ENCODE results near the gene CPAMD8.

CPAMD8 gene

DNA sequence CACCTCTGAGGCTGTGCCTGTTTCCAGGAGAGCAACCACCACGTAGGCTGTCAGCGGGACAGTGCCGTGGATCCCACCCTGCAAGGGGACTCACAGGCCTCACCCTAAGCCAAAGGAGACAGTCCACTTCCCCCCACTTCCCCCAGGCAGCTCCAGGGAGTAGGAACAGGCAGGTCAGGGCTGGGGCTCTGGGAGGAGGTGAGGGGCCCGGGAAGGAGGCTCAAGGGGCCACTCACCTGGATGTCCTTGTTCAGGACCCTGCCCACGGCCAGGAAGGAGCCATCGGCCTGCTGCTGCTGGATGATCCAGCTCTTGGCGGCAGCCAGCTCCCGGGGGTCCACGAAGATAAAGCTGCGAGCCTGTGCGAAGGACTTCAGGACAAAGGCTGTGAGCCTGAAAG is 112.2 kb downstream of the CPAMD8 start:
- no peak for DNase-seq

DNA sequence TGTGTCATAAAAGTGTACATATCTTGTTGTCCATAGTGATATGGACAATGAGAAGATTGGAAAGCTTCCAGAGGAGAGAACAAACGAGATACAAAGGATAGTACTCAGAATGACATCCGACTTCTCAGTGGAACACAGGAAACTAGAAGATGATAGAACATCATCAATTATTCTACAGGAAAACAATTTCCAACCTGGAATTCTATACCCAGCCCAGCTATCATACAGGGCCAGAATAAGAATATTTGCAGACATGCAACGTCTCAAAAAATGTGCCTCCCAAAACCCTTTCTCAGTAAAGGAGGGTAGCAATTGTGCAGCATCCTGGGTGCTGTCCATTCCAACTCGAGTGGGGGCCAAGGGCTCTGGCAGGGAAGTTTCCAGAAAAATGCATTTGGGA is 113.8 kb downstream of the CPAMD8 start:
- no peak for DNase-seq

DNA sequence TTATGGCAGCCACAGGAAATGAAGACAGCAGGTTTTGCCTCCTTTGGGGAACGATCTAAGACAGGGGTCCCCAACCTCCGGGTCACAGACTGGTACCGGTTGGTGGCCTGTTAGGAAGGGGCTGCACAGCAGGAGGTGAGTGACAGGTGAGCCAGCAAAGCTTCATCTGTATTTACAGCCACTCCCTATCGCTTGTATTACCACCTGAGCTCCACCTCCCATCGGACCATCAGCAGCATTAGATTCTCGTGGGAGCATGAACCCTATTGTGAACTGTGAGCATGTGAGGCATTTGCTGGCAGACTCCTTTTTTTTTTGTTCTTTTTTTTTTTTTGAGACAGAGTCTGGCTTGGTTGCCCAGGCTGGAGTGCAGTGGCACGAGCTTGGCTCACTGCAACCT is 115.6 kb downstream of the CPAMD8 start:
- no peak for DNase-seq

DNA sequence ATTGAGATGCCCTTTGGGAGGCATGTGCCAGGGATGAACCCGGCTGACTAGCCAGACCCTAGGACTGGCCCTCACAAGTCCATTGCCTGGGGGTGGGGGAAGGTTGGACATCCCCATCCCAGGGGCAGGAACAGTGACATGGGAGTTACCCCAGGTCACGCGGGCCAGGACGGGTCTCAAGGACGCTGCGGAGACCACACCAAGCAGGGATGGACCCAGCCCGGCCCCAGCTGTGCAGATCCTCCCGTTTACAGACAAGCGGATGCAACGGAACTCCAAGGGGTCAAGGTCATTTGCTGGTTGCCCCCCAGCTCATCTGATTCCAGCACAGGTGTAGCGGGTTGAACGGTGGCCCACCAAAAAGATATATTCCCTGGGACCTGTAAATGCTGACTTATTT is 117.9 kb downstream of the CPAMD8 start:
- no peak for DNase-seq

DNA sequence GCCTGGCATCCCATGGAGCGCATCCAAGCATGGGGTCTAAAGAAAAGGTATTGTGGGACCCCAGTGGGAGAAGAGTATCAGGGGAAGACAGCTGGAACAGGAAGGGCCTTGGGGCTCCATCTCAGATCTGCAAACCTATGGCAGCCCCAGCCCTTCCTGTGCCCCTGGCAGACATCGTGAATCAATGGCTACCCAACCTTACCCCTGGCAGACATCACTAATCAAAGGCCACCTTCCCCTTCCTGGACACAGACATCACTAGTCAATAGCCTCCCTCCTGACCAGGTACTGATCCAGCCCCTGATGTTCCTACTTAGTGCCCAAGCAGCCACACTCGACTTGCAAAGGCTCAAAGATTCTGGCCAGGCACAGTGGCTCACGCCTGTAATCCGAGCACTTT is 122.0 kb downstream of the CPAMD8 start:
- DNase-seq: no peak

DNA sequence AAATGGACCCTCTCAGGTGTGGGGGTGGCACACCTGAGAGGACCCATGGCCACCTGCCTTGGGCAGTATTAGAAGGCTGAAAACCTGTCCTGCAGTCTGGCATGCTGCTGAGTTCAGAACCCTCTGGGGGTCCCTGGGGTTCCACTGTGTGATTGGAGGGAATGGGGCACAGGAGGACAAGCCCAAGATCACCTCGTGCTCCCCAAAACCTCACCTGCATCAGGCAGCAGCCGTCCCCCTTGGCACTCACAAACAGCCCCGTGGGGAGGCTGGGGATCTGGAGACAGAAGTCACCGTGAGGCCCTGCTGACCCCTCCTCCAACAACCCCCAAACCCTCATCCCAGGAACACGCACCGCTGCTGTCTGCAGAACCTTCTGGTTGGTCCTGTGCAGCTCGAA is 123.3 kb downstream of the CPAMD8 start:
- DNase-seq: no peak

DNA sequence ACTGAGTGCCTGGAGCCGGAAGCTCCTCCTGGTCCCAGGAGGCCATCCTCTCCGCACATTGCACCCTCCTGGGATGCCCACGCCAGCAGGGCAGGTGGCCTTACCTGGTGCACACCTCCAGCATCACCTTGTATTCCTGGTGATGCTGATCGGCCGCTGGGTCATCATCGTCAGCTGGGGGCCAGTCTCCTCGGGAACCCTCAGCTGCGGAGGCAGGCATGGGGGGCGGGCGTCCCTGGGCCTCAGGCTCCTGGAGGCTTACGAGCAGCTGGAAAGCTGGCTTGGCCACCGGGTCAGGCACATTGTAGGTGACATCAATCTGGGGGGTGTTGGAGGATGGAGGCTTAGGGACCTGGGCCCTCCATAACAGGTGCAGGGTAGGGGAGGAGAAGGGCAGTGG is 124.1 kb downstream of the CPAMD8 start:
- no peak for DNase-seq

DNA sequence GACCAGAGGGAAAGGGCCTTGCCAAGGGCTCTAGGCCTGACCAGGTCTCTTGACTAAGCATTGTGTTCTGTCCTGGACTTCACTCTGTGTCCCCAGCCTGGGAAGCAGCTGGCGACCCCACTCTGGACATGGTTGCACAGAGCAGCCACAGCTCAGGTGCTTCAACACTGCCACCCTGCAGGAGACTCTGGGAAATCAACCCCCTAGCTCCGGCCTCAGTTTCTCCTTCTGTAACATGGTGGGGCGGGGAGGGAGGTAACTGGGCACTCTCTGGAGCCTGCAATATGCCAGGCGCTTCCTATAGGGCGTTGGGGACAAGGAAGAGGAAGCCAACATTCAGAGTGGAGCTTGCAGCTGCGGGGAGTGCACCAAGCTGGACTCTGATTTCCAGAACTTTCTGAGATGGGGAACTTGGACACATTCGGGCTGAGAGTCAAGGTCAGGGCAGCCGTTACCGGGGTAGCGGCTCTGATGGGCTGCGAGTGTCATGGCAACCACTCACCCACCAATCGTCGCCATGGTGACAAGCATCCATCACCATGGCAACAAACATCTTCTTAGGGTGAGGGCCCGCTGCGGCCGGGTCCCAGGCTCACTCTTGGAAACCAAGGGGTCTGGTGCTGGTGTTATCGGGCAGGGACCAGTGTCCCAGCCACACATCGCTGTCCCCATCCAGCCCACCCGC is 125.0 kb downstream of the CPAMD8 start:
- DNase-seq: no peak

DNA sequence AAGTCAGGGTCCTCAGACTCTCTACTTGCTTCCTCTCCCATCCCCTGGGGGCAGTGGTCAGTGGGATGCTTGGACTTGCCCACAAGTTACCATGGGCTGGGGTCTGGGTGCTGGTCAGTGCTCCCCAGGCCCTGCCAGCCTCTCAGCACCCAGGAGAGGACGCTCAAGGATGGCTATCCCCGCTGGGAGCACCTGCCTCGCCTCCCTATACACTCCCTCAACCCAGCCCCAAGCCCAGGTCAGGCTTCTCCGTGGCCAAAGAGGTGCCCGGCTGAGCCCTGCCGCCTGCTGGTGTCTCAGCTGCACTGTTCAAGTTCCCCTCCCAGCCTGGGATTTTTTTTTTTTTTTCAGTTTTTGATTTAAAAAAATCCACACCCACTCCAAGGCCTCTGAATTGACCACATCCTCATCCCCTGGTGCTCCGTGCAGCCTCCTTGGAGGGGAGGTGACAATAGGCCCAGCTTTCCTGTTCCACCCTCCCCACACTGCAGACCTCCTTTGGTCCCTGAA is 127.0 kb downstream of the CPAMD8 start:
- no peak for DNase-seq

DNA sequence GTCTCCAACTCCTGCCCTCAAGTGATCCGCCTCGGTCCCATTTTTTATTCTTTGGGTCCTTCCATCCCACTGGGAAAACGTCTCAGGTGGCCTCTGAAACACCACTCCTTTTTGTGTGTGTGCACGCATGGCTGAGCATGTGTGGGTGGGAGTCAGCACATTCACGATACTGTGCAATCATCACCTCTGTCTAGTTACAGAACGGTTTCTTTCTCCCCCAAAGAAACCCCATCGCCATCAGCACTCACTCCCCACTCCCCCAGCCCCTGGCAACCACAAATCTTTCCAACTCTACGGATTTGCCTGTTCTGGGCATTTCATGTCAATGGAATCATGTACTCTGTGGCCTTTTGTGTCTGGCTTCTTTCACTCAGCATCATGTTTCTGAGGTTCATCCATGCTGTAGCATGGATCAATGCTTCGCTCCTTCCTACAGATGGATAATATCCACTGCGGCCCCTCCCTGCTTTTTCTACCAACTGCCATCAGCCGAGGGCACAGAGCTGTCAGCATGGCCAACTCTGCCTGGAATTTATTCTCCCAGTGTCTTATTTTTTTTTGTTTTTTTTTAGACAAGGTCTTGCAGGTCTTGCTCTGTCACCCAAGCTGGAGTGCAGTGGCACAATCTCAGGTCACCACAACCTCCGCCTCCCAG is 128.1 kb downstream of the CPAMD8 start:
- DNase-seq: no peak

DNA sequence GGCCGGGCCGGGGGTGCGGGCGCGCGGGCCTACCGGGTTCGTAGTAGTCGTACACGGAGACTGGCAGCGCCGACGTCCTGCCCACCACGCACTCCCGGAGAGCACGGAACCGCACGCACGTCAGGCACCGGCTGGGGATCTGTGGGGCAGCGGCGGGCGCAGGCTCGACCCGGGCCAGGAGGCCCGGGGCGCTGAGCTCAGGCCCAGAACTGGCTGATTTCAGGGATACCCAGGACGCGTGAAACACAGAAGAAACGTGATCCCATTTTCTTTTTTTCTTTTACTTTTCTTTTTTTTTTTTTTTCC is 128.8 kb downstream of the CPAMD8 start:
- DNase-seq: no peak

DNA sequence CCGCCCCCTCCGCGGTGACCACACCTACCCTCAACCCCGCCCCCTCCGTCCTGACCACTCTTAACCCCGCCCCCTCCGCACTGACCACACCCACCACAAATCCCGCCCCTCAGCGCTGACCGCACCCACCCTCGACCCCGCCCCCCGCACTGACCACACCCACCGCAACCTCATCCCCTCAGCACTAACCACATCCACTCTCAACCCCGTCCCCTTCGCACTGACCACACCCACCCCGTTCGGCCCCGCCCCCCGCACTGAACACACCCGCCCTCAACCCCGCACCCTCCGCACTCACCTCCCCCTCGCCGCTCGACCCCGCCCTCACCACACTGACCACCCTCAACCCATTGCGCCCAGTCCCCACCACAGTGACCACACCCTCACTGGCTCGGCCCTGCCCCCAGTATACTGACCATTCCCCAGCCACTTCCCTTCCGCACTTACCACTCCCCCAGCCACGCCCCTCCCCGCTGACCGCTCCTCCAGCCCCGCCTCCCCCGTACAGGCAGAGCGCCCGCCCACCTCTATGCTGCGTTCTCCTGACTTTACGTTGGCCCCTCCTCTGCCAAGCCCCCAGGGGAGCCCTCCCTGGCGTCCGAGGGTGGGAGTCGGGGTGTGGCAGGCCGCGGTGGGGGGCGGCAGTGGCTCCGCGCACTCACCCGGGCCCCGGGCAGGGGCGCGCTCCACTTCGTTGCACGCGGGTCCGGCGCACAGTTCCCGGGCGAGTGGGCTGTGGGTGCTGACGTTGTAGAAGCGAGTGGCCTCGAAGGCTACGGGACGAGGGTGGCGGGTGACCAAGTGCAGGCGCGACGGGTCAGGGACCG is 129.4 kb downstream of the CPAMD8 start:
- peak; percentile 92 for DNase-seq

DNA sequence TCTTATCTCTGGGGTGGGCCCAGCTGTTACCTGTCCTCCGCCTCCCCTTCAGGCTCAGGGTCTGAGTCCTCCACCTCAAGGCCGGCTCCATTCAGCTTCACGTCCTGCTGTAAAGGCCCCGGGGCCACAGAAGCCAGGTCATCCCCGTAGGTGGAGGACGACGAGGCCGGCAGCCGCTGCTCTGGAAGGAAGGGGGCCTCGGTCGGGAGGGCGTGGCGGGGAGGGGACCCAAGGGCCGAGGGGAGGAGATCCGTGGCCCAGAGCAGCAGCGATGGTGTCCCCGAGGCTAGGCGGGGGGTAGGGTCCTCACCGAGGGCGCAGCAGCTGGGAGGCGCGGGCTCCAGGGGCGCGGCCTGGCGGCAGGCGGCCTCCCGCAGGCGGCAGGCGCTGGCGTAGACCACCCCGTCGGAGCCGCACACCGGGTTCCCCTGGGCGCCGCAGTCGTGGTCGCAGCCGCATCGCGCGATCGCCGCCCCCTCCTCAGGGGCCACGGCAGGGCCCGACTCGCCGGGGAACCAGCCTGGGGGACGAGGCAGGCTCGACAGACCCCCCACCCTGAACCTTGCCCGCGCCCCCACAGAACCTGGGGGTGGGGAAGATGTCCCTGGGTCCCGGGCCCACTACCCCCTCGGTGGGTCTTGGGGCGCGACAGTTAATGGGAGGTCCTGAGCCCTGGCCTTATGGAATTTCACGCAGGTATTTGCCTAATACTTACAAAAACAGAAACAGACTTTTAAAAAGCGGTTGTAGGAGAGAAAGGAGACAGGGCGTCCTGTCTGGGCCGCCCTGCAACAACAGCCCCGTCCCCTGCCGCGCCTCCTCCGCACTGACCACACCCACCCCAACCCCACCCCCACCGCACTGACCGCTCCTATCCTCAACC is 130.2 kb downstream of the CPAMD8 start:
- peak; percentile 42 for DNase-seq

DNA sequence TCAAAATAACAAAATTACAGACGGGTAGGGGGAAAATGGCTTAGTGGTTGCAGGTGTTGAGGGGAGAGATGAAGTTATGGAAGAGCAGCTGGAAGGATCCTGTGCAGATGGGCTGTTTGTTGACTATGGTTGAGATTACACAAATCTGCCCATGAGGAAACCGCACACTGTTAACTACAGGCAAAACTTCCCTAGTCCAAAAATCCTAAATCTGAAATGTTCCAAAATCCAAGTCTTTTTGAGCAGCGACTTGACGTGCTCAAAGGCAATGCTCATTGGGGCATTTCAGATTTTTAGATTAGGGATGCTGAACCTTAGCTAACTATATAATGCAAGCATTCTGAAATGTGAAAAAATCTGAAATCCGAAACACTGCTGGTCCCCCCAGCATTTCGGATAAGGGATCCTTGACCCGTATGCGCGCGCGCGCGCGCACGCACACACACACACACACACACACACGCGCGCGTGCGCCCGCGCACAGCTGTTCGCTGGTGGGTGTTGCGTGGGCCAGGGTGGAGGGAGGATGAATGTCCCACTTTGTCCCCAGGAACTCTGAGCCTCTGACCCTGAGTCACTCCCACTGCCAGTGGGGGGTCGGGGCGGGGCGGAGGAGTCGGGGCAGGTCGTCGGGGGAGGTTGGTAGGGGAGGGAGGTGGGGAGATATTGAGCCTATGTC is 131.0 kb downstream of the CPAMD8 start:
- DNase-seq: peak; percentile 50

DNA sequence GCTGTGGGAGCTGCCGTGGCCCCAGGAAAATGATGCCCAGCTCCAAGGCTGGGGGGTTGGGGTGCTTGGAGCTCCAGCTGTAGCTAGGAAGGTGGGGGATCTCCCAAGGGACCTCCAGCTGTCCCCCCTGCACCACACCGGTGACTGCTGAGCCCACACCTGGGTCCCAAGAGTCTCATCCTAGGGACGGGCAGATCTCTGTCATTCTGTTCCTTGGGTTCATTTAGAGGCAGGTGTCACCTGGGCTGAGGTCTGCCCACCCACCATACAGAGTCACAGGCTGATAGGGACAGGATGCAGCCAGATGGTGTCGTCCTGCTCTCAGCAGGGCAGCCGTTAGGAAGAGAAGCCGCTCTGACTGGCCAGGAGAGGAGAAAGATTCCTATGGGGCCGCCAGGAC is 132.5 kb downstream of the CPAMD8 start:
- no peak for DNase-seq

DNA sequence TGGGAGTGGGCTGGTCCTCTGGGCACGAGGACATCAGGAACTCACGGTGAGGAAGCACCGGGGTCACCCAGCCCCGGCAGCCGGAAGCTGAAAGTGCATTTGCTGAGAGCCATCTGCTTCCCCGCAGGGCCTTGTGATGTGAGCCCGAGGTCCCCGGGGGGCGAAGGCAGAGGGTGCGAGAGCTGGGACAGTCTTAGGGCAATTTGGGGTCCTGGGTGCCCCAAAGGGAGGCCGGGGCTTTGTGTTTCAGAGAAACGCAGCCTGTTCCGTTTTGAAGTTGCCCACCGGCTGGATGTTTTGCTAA is 133.0 kb downstream of the CPAMD8 start:
- no peak for DNase-seq

DNA sequence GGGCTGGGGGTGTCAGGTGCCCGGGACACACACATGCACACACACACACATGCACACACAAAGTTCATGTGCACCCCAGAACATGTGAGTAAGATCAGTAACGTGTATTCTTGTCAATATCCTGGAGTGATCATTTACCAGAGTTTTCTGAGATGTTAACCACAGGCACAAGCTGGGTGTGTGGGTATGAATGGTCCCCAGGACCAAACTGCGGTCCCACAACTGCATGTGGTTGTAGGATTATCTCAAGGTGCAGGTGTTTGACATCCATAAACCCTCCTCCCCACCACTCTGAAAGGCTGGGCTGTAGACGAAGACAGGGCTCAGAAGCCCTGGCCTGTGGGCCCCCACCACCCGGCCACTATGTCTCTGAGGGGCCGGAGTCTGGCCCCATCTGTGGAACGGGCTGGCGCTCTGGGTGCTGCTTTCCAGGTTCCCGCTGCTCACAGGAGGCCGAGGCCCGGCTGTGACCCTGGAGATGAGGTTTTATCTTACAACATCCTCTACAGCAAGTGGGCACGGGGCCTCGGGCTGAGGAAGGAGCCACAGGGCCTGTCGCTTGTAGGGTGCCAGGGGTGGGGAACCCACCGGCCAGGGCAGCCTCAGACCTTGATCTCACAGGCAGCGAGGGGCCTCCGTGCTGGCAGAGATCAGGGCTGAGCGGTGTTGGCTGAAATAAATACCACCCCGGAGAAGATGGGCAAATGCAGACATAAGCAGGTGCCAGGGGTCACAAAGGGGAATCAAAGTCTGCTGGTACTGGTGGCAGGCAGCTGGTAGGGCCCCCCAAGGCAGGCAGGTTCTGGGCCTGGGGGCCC is 133.5 kb downstream of the CPAMD8 start:
- no peak for DNase-seq

DNA sequence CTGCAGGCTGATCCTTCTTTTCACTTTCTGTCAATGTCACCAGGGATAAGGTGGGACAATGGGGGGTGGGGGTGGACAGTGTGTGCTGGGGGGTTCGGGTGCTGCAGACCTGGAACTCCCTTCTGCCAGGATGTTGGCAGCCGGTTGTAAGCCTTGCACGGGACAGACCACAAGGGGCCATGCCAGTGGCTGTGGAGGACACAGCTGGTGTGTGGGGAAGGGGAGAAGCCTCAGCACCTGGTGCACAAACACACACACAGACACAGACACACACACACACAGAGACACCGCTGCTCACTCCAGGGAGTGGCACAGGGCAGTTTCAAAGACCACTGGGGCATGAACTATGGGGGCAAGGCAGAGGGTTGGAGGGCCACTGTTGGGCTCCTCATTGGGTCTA is 134.2 kb downstream of the CPAMD8 start:
- no peak for DNase-seq

DNA sequence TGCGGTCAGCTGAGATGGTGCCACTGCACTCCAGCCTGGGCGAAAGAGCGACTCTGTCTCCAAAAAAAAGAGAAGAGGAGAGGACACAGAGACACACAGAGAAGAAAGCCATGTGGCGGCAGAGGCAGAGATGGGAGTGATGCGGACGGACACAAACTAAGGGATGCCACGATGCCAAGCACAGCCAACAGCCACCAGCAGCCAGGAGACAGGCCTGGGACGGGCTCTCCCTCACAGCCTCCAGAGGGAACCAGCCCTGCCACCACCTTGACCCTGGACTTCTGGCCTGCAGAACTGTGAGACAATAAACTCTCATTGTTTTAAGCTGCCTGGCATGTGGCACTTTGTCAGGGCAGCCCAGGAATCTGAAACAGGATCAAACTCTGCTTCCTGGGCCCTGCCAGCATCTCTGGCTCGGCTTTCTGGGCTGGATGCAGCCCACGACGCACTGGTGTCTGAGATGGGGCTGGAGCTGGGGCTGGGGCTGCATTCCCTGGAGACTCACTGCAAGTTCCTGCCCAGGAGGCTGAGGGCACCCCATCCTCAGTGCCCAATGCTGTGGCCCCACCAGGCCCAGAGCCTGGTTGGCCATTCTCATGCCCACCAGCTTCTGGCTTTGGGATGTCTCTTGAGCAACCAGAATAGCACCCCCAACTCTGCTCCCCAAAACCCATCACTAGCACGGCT is 134.8 kb downstream of the CPAMD8 start:
- DNase-seq: no peak

DNA sequence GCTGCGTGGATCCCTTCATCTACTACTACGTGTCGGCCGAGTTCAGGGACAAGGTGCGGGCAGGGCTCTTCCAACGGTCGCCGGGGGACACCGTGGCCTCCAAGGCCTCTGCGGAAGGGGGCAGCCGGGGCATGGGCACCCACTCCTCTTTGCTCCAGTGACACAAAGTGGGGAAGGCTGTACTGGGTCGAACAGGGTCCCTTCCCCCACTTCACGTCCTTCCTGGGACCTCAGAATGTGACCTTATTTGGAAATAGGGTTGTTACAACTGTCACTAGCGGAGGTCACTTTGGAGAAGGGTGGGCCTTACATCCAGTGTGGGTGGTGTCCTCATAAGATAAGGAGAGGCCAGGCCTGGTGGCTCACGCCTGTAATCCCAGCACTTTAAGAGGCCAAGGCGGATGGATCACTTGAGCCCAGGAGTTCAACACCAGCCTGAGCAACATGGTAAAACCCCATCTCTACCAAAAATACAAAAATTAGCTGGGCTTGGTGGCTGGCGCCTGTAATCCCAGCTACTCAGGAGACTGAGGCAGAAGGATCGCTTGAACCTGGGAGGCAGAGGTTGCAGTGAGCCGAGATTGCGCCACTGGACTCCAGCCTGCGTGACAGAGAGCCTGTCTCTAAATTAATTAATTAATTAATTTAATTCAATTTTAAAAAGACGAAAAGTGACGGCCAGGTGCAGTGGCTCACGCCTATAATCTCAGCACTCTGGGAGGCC is 136.0 kb downstream of the CPAMD8 start:
- no peak for DNase-seq

All from right hindlimb (tissue), 1 donor.